Retinal pigment epithelial cell (primary cell): ENCODE measurements around the gene B2M.
"Not testable (repeated sequence)": the region's sequence is repeated elsewhere in the genome, so short reads cannot be mapped to it uniquely, and the experiment has no call there.

ENCODE experiments used
- DNase-seq: peaks from one replicate; pipeline ENCODE4 v3.0.0-alpha.2; 2010; ENCODE audit warnings: low read depth
- H3K4me3 ChIP-seq: 2 replicates; pipeline ENCODE4 v1.5.1; 2011; ENCODE audit warnings: mild to moderate bottlenecking, low read length, control low read depth, moderate library complexity
- TF ChIP-seq, protein P1 (sequence below): conservative IDR thresholded peaks from 2 replicates; pipeline ENCODE4 v1.5.1; 2011; ENCODE audit warnings: low read depth, low read length, control low read depth, inconsistent platforms

B2M gene

DNA sequence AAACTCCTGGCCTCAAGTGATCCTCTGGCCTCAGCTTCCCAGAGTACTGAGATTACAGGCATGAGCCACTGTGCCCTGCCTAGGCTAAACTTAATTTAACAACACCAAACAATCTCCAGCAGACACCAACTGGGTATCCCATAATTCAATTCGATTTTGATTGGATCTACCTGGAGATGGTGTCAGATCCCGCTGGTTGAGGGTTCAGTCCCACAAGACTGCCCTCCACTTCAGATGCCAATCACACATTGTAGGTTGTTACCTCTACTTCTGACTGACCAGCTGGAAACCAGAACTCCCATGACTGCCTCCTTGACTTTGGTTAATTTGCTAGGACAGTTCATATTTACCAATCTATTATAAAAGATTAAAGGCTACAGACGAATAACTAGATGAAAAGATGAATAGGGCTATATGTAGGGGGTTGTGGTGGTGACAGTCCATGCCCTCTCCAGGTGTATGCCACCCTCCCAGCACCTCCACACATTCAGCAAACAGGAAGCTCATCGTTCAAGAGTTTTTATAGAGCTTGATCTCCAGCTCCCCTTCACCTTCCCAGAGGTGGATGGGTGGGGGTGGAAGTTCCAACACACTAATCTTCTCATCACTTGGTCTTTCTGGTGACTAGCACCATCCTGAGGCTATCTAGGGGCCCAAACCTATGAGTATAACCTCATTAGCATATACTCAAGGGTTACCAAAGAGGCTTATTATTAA, 9.3 kb downstream of the B2M start:
- TF ChIP-seq, protein P1, sequence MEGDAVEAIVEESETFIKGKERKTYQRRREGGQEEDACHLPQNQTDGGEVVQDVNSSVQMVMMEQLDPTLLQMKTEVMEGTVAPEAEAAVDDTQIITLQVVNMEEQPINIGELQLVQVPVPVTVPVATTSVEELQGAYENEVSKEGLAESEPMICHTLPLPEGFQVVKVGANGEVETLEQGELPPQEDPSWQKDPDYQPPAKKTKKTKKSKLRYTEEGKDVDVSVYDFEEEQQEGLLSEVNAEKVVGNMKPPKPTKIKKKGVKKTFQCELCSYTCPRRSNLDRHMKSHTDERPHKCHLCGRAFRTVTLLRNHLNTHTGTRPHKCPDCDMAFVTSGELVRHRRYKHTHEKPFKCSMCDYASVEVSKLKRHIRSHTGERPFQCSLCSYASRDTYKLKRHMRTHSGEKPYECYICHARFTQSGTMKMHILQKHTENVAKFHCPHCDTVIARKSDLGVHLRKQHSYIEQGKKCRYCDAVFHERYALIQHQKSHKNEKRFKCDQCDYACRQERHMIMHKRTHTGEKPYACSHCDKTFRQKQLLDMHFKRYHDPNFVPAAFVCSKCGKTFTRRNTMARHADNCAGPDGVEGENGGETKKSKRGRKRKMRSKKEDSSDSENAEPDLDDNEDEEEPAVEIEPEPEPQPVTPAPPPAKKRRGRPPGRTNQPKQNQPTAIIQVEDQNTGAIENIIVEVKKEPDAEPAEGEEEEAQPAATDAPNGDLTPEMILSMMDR, result no peak
- no peak for DNase-seq

DNA sequence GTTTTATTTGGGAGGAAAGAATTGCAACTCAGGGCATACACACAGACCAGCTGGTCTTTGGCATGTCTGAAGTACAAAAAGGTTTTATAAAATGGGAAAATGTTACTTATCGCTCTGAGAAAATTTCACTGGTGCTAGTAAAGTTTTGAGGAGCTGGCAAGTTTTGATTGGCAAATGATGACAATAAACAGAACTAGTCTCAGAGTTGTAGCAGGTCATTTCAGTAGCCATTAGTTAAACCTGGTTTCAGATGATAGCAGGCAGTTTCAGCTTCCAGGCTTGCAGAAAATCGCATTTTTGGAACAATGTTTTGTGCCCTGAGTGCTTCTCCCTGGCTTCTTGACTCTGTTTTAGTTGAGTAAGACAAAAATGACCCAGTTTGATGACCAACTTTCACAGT, 10.7 kb downstream of the B2M start:
- TF ChIP-seq, protein P1, result no peak
- no peak overlapping the region for H3K4me3 ChIP-seq
- DNase-seq, result no peak

More for the DNA sequence above, 9.3 kb downstream of the B2M start:
- H3K4me3 ChIP-seq, result no peak overlapping the region

DNA sequence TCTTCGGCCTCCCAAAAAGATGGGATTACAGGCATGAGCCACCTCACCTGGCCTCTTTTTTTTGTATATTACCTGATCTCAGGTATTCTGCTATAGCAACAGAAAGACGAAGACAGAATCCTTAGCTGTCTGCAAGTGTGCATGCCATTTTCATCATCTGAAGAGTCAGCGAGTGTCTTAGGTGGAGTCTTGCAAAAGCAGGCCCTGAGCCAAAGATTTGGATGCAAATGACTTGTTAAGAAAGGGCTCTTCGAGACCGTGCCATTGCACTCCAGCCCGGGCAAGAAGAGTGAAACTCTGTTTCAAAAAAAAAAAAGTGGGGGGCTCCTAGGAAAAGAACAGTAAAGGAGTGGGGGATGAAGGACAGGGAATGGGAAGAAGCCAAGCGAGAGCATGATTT, 14.8 kb downstream of the B2M start:
- TF ChIP-seq, protein P1, result no peak
- no peak overlapping the region for H3K4me3 ChIP-seq
- no peak for DNase-seq

DNA sequence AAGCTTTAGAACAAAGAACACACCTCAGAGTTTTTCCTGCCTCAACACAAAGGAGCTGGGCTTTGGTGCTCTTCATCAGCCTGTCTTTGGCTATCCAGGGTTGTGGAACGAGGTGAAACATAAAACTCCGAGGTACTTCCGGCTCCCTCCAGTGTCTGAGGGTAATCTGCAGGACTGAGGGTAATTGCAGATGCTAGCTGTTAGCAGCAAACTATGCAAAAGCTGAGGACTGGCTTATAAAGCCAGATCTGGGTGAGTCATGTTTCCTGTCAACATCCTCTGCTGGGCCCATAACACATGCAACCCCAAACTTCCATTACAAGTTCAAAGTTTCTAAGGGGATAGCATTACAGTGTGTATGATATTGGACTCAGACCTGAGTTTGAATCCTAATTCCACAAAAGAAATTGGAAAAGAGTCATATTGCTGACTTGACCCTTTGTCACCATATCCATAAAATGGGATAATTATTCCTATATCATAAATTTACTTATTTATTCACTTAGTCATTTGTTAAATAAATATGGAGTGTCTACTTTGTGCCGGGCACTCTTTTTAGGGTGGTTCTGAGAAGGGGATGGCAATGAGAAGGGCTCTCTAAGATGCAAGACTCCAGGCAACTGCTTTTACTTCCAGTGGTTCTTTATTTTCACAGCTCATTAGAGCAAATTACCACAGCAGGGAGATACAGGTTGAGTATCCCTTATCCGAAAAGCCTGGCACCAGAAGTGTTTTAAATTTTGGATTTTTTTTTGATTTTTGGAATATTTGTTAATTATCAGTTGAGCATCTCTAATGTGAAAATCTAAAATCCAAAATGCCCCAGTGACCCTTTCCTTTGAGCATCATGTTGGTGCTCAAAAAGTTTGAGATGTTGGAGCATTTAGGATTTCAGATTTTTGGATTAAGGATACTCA, 15.5 kb downstream of the B2M start:
- peak; percentile 82 for DNase-seq
- H3K4me3 ChIP-seq, result no peak overlapping the region
- TF ChIP-seq, protein P1, result no peak

DNA sequence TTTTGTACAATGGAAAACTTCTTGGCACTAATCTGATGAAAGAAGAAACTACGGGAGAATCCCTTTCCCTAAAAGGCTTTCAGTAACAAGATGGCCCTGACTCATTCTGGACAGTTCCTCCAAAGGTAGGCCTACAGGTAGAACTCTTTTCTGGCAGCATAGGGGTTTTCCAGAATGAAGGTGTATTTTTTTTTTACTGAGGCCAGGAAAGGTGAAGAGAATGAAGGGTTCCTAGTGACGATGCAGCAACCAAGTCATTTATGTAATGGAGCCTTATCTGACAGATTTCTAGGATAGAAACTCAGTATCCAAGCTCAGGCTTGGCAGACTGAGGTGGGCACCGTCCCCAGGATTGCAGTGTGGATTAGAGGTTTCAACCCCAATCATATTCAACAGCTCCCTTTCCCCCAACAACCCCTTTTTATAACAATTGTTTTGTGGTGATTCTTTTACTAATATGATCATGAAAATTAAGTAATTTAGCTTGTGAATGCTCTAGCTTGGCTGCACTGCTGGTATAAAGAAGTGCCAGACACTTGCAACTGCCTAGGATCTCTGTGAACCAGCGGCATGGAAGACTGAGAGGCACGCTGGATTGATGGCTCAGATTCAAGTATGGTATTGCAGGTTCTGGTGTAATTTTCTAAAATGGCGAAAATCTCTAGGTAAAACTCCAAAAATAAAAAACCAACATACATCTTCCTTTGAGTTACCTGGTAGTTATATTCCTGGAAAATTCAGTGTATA, 16.3 kb downstream of the B2M start:
- DNase-seq, result no peak
- TF ChIP-seq, protein P1, result no peak
- H3K4me3 ChIP-seq, result no peak overlapping the region

DNA sequence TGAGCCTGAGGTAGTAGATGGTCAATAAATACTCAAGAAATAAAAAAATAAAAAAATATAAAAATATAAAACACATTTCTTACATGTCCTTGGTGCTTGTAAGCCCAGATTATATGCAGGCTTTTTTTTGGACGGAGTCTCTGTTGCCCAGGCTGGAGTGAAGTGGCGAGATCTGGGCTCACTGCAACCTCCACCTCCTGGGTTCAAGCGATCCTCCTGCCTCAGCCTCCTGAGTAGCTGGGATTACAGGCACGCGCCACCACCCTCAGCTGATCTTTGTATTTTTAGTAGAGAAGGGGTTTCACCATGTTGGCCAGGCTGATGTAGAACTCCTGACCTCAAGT, 16.9 kb downstream of the B2M start:
- peak overlapping the region; percentile 92 for H3K4me3 ChIP-seq
- not testable (repeated sequence) for DNase-seq
